Hippocampal formation (tissue), 2 donors: ENCODE measurements around the gene CD300H.

ENCODE experiments used
- DNase-seq, 2 donors: peaks; one replicate each; lab custom pipeline; 2025; lab: John Stamatoyannopoulos, UW

Gene CD300H

DNA sequence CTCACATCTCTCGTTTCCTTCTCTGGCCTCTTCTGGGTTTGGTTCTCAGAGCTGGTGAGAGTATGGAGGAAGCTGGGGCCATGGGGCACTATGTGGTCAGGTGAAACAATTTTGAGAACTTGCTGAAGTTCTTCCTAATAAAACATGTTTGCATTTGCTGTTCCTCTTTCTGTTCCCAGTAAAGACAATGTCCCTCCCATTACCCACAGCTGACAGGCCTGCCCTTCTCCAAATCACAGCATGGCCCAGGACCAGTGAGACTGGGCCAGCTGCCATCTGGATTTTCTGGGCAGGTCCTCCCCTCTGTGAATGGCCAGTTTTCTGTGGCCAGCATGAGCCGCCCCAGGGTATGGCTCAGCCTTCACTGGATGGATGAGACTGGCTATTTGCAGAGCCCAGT, at the start of gene CD300H:
Gene CD300H, minus strand, starts transcription at position 113 of the 400 bp plus-strand sequence.
- peak in 1 of 2 donors; percentile 35 for DNase-seq

DNA sequence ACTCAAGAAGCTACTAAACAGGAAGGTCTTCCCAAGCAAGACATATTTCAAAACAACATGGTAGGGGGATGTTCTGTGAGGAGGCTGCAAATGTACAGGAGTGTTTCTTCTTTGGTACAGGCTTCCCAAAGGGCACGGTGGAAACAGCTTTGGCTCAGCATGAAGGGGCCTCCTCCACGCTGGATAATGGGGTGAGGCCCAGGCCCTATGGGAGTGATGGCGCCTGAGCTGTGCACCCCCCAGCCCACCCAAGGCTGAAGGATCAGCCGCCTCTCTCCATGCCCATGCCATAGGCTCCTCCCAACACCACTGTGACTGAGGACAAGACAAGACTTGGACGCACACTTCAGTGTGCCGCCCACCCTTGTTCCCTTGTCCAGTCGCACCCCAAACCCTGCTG, 49.4 kb upstream of the CD300H start:
- DNase-seq, result no peak

DNA sequence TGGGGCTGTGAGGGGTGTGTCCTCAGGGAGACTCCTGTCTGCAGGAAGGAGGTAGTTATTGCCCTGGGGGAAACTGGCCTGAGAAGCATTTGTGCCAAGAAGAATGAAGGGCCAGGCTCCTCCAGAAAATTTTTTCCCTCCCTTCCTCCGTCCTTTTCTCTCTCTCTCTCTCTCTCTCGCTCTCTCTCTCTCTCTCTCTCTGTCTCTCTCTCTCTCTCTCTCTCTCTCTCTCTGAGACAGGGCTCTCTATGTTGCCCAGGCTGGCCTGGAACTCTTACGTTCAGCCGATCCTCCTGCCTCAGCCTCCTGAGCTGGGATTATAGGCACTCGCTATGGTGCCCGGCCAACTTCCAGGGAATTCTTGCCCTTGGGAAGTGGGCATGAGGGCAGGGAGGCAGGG, 44.7 kb upstream of the CD300H start:
- no peak for DNase-seq

DNA sequence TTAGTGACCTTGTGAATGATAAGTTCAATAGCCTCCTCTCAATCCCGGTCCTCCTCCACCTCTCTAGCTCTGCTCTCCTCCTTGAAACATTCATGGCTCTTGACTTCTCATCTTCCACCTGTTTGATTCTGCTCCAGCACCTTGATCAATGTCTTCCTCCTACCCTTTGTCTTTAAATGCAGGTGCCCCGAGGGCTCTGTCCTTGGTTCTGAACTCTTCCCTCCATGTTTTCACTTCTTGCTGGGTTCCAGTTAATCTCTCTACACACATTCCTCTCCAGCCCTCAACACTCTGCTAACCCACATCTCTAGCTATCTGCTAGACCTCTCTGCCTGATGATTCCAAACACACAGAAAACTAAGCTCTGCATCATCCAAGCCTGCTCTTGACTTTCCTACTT, 42.8 kb upstream of the CD300H start:
- DNase-seq, result no peak

DNA sequence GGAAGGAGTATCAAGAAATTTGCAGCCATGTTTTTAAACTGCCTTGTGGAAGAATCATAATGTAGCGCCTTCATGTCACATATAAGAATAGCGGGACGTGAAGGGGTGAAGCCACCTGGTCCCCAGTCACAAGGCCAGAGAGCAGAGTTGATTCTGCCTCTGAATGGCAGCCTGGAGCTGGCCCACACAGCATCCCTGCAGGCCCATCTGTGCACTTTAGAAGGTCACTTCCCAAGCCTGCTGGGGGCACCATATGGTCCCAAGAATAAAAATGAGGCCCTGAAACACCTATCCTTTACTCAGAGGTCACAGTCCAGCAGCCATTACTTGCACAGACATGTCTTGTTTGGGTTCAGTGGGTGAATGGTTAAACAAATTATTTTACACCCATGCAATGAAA, 41.2 kb upstream of the CD300H start:
- no peak for DNase-seq

DNA sequence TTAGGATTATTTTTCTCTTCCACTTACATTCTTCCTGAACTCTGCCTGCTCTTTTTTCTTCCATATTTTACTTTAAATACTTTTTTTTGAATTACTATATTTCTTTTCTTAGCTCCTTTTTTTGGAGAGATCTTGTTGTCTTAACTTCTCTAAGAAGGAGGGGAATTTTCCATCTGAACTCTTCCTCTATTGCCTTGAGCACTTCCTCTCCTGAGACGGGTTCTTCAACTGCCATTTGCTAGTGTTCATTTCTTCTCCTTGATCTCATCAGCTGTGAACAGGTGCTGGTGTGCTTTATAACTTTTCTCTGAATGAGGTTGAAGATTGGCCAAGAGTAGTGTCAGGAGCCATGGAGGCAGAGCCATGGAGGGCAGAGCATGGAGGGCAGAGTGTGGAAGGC, 39.9 kb upstream of the CD300H start:
- no peak for DNase-seq

DNA sequence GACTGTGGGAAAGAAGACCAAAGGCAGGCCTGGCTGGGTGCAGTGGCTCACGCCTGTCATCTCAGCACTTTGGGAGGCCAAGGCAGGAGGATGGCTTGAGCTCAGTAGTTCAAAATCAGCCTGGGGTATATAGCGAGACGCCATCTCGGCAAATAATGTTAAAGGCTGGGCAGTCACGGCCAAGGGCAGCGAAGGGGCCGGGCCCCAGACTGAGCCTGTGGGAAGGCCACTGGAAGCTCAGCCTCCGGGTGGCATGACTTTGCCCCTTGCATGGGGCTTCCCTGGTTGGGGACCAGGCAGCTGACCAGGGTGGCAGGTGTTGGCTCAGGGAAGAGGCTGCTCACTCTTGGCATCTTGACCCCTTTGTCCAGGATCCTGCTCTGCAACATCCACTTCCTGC, 38.7 kb upstream of the CD300H start:
- DNase-seq, result no peak

DNA sequence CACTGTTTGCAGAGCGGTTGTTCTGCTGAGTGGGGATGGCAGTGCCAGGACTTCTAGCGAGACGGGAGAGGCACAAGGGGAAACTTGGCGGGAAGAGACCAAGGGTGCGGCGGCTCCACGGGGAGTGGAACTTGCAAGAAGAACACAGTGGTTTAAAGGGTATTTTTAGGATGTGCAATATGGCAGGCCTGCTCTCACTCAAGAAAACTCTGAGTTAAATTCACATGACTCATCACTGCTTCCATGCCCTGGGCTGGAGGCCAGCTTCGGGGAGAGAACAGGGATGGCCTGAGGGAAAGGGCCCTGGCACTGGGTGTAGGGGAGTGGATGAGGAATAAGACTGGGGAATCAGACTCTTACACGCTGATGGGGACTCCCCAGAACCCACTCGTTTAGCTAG, 38.1 kb upstream of the CD300H start:
- DNase-seq, result peak in 1 of 2 donors; percentile 24

DNA sequence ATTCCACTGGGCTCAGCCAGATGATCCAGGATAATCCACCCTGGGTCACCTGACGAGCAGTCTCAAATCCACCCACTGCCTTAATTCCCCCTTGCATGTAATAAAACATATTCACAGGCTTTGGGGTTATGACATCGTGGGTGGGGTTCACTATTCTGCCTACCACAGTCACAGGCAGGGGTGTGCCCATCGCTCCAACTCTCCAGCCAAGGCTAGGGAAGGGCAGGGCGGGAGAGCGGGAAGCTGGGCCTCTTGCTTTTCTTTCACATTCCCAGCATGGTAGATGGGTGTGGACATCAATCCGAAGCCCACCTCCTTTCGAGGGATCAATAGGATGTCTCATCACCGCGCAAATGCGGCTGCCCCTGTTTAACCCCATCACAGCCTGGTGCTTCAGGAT, 37.5 kb upstream of the CD300H start:
- DNase-seq, result no peak

DNA sequence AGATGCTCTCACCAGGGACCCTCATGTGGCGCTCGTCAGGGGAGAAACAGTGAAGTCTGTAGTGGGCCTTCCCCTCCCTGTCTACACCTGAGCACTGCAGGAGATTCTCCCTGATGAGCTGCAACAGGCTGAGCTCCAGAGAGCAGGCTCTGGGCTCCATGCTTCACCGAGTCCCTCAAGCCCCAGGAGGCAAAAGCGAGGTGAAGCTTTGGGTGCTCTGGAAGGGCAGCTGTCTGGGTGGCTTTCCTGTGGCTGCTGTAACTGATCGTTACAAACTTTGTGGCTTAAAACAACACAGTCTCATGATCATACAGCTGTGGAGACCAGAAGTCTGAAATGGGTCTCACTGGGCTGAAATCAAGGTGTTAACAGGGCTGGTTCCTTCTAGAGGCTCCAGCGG, 36.9 kb upstream of the CD300H start:
- no peak for DNase-seq

DNA sequence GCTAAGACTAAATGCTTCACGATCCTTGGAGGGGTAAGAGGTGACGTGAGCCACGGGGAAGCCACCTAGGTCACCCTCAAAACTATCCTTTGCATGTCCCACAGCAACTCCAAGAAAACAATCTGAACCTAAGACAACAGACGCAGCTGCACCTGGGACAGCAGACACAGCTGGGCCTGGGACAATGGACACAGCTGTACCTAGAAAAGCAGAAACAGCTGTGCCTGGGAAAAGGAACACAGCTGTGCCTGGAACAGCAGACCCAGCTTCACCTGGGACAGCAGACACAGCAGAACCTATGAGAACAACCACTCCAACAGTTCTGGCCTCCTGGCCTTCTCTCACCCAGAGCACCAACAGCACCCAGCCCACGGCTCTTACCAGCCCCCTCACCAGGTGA, 36.4 kb upstream of the CD300H start:
- no peak for DNase-seq

DNA sequence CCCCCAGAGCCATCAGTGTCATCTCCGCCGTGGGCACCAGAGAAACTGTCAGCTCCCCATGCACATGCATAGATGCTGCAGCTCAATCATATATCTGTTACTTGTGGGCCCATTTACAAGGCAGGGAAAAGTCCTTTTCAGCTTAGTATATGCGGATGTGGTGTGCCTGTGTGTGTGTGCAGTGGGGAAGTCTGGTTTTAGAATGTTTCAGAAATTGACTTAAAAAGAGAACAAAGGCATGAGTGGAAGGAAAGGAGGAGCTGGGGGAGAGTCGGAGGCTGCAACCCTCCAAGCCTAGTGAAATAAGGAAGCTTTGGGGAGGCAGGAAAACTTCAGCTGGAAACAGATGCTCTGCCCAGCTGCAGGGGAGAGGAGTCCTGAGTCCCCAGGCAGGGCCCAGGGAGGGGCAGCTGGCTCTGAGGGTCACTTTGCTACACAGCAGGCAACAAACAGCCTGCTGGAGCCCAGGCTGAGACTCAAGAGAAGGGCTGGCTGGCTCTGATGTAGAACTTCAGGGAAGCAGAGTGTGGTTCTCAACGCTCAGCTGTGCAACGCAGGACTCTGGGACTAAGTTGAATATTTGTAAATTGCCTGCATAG, 35.8 kb upstream of the CD300H start:
- no peak for DNase-seq

DNA sequence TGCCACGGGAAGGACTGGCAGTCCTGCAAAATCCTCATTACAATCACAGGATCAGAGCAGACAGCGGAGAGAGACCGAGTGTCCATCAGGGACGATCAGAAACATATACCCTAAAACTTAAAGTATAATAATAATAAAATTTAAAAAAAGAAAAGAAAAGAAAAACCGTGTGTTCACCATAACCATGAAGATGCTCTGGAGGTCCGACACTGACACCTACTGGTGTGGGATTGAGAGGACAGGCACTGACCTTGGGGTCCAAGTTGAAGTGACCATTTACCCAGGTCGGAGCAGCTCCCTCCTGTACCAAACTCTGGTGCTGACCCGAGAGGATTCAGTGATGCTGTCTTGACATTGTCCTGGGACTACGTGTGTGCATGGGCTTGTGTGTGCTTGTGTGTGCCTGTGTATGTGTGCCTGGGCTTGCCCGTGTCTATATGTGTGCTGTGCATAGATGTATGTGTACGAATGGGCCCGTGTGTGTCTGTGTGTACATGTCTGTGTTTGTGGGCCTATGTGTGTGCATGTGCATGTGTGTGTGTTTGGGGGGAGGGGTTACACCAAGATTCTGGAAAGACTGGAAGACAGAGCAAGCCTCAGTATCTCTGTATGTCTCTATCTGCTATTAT, 34.7 kb upstream of the CD300H start:
- DNase-seq, result no peak

DNA sequence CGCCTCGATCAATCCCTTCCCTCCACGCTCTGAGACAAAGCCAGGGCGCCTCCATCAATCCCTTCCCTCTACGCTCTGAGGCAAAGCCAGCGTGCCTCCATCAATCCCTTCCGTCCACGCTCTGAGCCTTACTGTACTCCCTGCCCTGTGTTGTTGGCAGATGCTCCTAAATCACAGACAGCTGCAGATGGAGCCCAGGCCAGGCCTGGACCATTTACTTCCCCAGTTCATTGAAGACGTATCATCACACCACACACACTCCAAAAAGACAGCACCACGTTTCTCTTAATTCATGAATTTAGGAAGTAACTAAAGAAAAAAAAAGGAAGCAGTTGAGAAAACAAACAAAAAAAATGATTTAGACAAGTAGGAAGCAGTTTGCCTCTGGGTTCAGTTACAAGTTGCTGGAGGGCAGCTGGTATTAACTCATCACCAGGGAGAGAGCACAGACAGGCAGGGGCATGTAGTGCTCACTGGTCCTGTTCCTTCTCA, 32.2 kb upstream of the CD300H start:
- DNase-seq, result no peak

DNA sequence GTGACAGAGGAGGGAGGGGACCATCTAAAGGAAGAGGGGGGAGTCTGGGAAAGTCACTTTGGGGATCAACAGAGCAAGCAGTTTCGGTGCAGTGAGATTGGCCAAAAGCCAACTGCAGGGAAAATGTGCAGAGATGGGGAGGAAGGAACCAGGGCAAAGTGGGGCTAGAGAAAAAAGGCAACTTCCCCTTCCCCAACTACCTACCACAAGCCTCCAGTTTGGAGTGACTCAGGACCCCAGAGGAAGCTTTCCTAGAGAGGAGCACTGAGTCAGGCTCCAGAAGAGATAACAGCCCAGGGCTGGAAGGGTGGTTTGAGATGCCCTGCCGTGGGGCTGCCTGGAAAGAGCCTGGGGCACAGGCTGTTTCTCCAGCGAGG, 31.7 kb upstream of the CD300H start:
- no peak for DNase-seq

DNA sequence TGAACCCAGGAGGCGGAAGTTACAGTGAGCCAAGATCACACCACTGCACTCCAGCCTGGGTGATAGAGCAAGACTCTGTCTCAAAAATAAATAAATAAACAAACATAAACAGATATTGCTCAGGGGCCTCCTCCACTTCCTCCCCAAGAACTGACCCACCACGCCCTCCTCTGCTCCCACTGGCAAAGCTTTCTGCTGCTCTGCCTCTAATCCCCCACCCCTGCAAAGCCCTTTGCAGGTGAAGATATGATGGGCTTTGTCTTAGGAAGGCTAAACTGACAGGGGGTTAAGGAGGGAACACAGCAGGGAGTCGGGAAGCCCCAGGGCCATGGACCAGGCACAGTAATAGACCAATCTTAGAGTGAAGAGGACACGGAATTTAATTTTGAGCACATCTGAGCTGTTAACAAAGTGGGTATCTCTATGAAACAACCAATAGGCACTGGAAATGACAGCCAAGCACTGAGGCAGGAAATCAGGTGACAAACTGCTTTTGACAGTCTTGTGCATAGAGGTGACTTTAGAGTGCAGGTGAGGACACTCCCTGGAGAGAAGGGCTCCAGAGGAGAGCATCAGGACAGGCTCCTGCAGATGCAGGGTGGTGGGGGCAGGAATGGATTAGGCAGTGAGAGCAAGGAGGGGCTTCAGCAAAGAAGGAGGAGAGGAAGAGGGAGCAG, 31.2 kb upstream of the CD300H start:
- no peak for DNase-seq

DNA sequence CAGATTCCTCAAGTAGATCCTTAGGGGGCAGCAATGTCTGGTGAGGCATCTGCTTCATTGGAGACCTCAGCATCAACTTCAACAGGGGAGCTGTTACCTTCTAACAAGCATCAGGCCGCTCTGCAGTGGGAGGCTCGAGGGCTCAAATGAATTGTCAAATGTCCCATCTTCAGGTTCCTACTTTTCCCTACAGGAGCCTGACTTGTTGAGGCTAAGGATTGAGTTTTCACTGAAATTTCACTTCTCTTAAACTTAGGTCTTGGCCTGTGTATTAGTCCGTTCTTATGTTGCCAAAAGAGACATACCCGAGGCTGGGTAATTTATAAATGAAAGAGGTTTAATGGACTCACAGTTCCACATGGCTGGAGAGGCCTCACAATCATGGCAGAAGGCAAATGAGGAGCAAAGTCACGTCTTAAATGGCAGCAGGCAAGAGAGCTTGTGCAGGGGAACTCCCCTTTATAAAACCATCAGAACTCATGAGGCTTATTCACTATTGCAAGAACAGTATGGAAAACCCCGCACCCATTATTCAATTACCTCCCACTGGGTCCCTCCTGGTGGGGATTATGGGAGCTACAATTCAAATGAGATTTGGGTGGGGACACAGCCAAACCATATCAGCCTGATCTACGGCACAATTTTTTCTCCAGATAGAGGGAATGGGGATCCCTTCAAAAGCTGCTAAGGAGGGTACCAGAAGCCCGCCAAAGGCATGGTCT, 29.9 kb upstream of the CD300H start:
- DNase-seq, result no peak

DNA sequence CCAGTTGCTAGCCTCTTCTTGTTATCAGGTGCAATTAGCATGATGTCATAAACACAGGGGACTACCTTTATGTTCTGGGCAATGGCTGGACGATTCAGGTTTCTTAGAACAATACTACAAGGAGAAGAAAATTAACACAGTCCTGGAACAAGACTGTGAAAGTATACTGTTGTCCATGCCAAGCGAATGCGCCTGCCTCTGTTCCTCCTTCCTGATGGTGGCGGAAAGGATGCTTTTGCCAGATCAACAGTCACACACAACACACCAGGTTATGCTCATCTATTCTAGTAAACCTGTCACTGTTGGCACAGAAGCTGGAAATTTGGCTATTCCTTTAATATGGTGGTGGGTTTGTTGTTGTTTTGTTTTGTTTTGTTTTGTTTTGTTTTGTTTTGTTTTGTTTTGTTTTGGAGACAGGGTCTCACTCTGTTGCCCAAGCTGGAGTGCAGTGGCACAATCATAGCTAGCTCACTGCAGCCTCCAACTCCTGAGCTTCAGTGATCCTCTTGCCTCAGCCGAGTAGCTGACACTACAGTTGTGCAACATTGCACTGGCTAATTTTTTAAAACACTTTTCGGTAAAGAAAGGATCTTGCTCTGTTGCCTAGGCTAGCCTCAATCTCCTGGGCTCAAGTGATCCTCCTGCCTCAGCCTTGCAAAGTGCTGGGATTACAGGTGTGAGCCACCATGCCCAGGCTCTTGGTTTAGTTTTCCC, 27.9 kb upstream of the CD300H start:
- DNase-seq, result no peak

DNA sequence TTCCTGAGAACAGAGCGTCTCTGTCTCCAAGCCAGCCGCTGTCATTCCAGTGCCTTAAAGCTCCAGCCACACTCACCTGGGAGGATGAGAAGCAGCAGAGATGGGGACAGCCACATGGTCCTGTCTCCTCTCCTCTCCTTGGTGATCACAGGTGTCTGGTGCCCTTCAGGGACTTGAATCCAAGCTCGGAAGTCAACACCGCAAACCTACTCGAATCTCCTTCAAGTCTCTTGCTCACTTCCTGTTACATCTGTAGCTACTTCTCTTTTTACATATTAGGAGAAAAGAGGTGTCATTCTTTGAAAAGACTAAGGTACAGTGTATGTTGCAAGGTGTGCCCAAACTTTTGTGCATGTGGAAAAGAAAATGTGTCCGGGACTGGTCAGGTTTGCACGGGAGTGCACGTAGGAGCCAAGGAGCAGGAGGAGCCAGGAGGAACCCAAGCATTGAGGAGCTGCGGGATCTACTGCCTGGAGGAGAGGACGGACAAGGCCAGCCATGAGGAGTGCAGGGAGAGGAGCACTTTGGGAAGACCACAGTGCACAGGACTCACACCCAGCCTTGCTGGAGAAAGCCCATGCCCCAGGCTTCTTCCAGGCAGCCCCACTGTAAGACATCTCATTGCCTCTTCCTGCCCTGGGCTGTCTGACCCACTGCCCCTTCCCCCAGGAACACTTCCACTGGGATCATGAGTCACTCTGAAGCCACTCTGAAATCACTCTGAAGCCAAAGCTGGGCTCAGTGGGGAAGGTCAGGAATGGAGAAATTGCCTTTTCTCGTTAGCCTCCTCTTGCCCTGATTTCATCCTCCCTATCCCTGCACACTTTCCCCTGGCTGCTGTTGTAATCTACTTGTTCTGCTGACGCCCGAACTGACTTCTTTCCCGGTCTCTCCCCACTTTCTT, 25.0 kb upstream of the CD300H start, which contains the start of gene CD300LD:
Gene CD300LD, minus strand, starts transcription at position 197 of the 904 bp plus-strand sequence. Its CDS starts 81 bp downstream, at position 116.
- no peak for DNase-seq

DNA sequence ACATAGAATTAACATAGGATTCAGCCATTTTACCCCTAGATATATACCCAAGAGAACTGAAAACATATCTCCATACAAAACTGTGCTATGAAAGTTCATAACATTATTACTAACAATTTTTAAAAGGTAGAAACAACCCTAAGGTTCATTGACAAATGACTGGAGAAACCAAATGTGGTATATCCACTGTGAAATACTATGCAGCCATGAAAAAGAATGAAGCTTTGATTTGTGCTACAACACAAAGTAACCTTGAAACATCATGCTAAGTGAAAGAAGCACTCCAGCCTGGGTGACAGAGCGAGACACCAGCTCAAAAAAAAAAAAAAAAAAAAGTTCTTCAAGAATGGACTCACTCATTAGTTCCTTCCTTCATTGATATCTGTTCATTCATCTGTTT, 24.2 kb upstream of the CD300H start:
- DNase-seq, result no peak

DNA sequence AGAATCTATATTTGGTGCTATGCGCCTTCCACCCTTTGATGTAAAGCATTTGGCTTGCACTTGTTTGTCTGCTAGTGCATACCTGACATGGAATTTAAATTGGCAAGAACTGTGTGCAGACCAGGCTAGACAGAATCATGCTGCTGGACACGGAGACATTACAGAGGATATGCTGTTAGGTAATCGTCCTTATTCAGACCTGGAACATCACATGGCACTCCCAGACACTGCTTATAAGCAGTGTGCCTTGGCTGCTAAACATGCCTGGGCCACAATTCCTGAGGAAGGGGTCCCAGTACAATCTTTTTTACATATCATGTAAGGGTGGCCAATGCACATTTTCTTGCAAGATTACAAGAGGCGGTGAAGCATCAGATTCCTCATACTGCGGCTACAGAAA, 18.4 kb upstream of the CD300H start:
- no peak for DNase-seq
